ENCODE results near the gene ZNF502.
A peak's percentile ranks its signal among the peaks of the same experiment; 100 is the strongest.
"Not testable (repeated sequence)": the region's sequence is repeated elsewhere in the genome, so short reads cannot be mapped to it uniquely, and the experiment has no call there.

The ZNF502 gene

GRCh38 chr3:44712455-44713075 lies at the start of gene ZNF502:
ZNF502 (plus strand) TSS chr3:44712660; CDS start chr3:44720262, 7,602 bp downstream.
- no peak for FAIRE-seq

- no peak for FAIRE-seq
Observed at GRCh38 chr3:44665173-44665572, 47.3 kb upstream of the ZNF502 start.

DNA sequence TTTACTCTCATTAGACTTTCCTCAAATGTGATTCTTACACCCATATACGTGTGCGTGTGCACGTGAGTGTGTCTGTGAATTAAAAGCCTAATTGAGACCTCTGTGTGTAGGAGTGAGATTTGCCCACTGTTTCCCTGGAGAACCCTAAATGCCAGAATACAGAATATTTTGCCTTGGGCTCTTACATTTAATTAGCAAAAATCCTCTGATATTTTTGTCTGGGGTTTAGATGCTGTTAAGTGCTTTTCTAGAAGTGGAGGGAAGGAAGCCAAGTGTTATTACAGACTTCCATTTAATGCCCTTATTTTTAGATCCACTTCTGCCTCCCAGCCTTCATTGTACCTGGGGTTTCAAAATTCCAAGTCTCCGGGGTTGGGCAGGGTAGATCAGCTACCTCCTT lies 46.1 kb upstream of the ZNF502 start:
- FAIRE-seq, result no peak

GRCh38 chr3:44669760-44670159 lies 42.7 kb upstream of the ZNF502 start:
- no peak for FAIRE-seq

DNA sequence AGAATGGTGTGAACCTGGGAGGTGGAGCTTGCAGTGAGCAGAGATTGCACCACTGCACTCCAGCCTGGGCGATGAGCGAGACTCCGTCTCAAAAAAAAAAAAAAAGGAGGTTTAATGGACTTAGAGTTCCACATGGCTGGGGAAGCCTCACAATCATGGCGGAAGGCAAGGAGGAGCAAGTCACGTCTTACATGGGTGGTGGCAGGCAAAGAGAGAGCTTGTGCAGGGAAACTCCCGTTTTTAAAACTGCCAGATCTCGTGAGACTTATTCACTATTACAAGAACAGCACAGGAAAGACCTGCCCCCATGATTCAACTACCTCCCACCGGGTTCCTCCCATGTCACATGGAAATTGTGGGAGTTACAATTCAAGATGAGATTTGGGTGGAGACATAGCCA lies 39.0 kb upstream of the ZNF502 start:
- not testable (repeated sequence) for FAIRE-seq

- no peak for FAIRE-seq
Observed at GRCh38 chr3:44674211-44674610, 38.2 kb upstream of the ZNF502 start.

DNA sequence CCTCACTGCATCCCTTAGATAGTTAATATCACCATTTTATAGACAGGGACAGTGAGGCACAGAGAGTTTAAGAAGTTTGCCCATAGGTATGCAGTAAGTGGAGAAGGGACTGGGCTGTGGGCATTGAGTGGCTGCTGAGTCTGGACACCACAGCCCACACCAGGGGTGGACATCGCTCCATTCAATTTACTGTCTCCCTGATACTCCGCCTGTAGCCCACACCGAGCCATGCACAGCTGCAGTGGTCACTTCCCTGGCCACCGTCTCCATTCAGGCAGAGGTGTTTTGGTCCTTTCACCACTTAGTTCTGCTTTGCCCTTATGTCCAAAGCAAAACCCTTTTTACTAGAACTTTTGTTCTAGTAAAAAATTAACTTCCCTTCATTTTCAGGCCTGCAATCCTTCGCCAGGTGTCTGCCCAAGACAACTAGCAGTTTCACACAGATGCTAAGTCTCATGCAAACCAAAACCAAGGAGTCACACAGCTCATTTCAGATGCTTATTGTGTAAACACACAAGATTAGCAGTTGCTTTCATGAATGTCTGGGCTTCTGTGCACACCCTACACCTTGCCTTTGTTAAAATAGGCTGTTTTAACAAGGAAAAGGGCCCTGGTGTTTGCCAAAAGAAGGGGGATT lies 33.9 kb upstream of the ZNF502 start:
- FAIRE-seq, result no peak

DNA sequence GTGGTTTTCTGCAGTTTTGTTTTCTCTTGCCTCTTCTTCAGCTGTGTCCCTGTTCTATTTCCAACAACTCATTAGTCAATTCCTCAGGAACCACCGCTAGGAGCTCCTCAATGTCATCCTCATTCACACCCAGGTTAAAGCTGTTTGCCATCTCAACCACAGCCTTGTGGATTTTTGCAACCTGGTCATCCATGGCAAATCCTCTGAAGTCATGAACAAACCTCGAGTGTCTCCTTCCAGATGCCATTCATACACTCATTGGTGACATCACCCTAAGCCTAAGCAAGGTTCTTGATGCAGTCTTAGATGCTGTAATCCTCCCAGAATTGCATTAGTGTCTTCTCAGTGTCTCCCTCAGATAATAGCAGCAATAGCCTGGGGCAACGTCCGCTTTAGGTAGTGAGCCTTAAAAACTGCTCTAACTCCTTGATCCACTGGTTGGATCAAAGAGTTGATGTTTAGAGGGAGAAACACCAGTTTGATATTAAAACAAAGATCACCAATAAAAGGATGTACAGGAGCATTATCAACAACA lies 31.5 kb upstream of the ZNF502 start:
- FAIRE-seq, result no peak

DNA sequence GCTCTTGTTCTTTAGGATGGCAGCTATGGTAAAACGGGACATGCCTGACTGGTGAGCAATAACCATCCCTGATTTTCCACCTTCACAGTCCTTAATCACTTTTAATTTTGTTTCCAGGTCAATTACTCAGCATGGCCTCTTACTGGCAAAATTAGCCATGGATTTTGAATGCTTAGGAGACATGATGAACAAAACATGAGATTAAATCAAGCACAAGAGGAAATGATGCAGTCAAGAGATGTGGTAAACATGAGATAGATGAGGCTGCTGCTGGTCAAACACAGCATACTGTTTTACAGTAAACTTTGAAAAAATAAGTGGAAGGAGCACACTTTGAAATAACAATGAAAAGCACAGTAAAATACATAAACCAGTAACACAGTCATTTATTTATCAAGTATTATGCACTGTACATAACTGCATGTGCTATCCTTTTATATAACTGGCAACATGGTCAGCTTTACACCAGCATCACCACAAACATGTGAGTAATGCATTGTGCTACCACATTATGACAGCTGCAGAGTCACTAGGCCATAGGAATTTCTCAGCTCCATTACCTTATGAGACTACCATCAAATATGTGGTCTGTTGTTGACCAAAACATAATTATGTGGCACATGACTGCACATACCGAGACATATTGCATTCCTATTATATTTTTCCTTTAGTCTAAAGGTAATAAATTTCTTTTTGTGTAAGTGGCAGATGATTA lies 30.1 kb upstream of the ZNF502 start:
- no peak for FAIRE-seq

DNA sequence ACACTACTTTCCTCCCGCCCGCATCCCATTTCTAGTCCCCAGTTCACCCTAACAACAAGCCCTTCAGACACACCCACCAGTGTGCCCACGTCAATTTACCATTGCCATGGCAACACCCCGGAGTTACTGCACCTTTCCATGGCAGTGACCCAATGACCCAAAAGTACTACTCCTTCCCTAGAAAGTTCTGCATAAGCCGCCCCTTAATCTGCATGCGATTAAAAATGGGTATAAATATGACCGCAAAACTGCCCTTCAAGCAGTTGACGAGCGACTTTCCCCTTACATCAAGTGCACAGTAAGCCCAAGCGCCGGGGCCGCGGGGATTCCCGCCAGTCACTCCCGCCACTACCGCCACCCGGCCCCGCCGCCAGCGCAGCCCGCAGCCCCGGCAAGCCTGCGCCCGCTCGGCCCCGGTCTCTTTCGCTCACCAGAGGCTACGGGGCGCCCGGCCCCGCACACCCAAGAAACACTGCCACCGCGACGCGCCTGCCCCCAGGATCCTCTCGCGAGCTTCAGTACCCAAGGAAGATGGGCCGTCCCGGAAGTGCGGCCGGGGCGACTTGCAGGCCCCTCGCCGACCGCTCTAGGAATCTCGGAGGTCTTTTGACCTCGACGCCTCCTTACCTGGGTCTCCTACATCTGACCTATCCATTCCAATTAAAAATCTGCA lies 27.2 kb upstream of the ZNF502 start:
- FAIRE-seq, result no peak

- no peak for FAIRE-seq
Observed at GRCh38 chr3:44687898-44688297, 24.6 kb upstream of the ZNF502 start.

DNA sequence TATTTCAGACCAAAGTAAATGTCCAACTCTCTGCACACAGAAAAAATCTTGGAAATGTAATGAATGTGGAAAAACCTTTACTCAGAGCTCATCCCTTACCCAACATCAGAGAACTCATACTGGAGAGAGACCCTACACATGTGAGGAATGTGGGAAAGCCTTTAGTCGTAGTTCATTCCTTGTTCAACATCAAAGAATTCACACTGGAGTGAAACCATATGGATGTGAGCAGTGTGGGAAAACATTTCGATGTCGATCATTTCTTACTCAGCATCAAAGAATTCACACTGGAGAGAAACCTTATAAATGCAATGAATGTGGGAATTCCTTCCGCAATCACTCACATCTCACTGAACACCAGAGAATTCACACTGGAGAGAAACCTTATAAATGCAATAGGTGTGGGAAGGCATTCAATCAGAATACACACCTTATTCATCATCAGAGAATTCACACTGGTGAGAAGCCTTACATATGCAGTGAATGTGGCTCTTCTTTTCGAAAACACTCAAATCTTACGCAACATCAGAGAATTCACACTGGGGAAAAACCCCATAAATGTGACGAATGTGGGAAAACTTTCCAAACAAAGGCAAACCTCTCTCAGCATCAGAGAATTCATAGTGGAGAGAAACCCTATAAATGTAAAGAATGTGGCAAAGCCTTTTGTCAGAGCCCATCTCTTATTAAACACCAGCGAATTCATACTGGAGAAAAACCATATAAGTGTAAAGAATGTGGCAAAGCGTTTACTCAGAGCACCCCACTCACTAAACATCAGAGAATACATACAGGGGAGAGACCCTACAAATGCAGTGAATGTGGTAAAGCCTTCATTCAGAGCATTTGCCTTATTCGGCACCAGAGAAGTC lies 9.0 kb downstream of the ZNF502 start:
- no peak for FAIRE-seq

- FAIRE-seq, result no peak
Observed at GRCh38 chr3:44722103-44722401, 9.6 kb downstream of the ZNF502 start.

DNA sequence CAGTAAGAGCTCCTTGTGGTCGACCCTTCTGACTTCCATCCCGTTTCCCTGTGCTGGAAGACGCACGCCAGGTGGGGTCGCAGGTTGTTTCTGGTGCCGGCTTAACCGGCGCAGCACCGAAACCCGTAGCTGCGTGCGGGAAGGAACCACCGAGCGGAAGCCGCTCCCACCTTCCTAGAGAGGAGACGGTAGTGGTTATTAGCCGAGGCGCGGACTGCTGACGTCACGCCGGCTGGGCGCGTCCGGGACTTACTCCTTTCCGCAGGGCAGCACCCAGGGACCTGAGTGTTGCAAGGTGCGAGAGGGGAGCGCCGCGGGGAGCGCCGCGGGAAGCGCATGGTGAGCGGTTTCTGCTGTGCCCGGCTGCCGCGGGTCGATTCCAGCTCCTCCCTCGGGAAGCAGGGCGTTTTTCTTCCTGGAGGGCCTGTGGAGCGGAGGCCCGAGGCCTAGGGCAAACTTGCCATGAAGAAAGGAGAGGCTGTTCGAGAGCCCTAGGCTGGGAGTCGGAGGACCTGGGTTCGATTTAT lies 17.0 kb downstream of the ZNF502 start, which contains the start of gene ZNF501:
ZNF501 (plus strand) TSS at position 252 of the 527 bp plus-strand sequence. CDS start 4,787 bp downstream, outside the sequence.
- no peak for FAIRE-seq

DNA sequence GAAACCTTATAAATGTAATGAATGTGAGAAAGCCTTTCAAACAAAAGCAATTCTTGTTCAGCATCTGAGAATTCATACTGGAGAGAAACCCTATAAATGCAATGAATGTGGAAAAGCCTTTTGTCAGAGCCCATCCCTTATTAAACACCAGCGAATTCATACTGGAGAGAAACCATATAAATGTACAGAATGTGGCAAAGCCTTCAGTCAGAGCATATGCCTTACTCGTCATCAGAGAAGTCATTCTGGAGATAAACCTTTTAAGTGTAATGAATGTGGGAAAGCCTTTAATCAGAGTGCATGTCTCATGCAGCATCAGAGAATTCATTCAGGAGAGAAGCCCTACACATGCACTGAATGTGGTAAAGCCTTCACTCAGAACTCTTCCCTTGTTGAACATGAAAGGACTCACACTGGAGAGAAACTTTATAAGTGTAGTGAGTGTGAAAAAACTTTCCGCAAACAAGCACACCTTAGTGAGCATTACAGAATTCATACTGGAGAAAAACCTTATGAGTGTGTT lies 22.2 kb downstream of the ZNF502 start:
- no peak for FAIRE-seq

GRCh38 chr3:44761101-44761423 lies 48.6 kb downstream of the ZNF502 start:
- no peak for FAIRE-seq

GRCh38 chr3:44761424-44762169 lies 49.1 kb downstream of the ZNF502 start, which contains the start of the genes KIAA1143 and KIF15:
KIAA1143 (minus strand) TSS chr3:44761619; CDS start chr3:44761602, 17 bp downstream.
KIF15 (plus strand) TSS chr3:44761794; CDS start chr3:44761866, 72 bp downstream.
- FAIRE-seq, result peak; percentile 91

DNA sequence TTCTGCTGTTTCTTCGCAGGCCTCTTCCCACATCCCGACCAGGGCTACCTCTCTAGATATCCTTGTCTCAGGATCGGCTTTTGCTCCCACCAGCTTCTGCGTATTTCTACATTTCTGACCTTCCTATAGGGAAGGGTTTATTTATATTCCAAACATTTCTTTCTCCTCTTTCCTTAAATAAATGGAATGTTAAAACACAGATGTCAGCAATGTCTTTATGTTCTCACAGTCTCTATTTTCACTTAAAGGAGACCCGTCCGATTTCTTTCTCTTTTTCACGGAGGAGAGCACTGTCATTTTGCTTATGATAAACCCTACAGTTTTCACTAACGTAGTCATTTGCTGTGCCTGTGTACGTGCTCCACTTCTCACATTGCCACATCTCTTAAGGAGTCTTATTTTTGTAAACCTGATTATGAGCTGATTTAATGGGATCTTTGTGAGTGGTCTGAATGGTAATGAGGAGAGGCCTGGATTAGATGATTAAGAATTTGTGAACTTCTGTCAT lies 49.8 kb downstream of the ZNF502 start:
- FAIRE-seq, result no peak

GRCh38 chr3:44762690-44763089 lies 50.2 kb downstream of the ZNF502 start:
- no peak for FAIRE-seq

DNA sequence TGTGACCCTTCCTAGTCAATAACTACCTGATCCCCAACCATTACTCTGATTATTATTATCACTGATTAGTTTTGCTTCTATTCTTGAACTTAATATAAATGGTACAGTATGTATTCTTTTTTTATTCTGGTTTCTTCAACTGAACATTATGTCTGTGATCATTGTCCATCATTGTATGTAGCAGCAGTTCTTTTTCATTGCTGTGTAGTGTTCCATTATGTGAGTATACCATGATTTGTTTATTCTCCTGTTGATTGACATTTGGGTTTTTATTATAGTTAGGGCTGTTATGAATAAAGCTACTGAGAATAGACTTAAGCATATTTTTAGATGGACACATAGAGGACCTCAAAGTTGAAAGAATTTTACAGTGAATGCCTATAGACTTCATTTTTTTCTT lies 51.8 kb downstream of the ZNF502 start:
- no peak for FAIRE-seq

Data from G401.6 (cell line).